Gastroesophageal sphincter (tissue), 3 donors: ENCODE results near the gene VWA8.

Experiments used
- CTCF ChIP-seq, 4 experiments: fragments of 200-600 bp in 2 of 4; fragments of 450-650 bp in 2 of 4; sonication (generic) in 1 of 4; IDR thresholded peaks; one replicate each; pipeline ENCODE4 v1.5.1; 2017 to 2019; ENCODE audit warnings: antibody characterized with exemption in 4 of 4, mild to moderate bottlenecking in 2 of 4, moderate library complexity in 2 of 4
- POLR2A ChIP-seq, 2 donors: fragments of 450-650 bp; IDR thresholded peaks; one replicate each; pipeline ENCODE4 v1.6.1; 2017; ENCODE audit warnings: antibody characterized with exemption in 2 of 2, mild to moderate bottlenecking in 2 of 2, moderate library complexity in 1 of 2

- TF ChIP-seq CTCF (IDR thresholded peaks at IDR 0.05) (no peak), POLR2A (IDR thresholded peaks at IDR 0.05) (no peak)
These were observed 106.2 kb downstream of the VWA8 start for GRCh38 chr13:41854758-41855157.
